Non-pigmented ciliary epithelial cell (primary cell): ENCODE measurements around the gene NDUFS4.
"Not testable (repeated sequence)": the region's sequence is repeated elsewhere in the genome, so short reads cannot be mapped to it uniquely, and the experiment has no call there.

ENCODE experiments used
- DNase-seq: peaks from one replicate; pipeline ENCODE4 v3.0.0-alpha.2; 2010; ENCODE audit warnings: low read depth

The NDUFS4 gene

GRCh38 chr5:53560506-53561191 lies at the start of gene NDUFS4:
Gene NDUFS4 (plus strand): TSS chr5:53560639. CDS start chr5:53560663, 24 bp downstream.
- peak; percentile 78 for DNase-seq

DNA sequence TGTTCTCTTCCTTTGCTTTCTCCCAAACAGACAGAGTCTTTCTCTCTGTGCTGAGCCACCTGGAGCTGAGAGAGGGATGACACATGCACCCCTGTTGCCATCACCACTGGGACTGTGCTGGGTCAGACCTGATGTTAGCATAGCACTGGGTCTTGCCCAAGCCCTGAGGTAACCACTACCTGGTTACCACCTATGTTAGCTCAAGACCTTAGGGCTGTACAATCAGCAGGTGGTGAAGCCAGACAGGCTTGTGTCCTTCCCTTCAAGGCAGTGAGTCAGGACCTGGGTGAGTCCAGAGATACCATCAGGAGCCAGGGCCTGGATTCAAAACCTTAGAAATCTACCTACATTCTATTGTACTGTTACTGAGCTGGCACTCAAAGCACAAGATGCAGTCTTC lies 47.9 kb upstream of the NDUFS4 start:
- DNase-seq, result no peak

GRCh38 chr5:53515988-53516387 lies 44.5 kb upstream of the NDUFS4 start:
- DNase-seq, result no peak

DNA sequence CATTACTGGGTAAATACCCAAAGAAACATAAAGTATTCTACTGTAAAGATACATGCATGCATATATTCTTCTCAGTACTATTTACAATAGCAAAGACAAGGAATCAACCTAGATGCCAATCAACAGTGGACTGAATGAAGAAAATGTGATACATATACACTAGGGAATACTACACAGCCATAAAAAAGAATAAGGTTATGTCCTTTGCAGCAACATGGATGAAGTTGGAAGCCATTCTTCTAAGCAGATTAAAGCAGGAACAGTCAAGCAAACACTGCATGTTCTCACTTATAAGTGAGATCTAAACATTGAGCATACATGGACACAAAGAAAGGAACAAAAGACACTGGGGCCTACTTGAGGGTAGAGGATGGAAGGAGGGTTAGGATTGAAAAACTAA lies 39.6 kb upstream of the NDUFS4 start:
- DNase-seq, result no peak

- DNase-seq, result no peak
Observed at GRCh38 chr5:53537711-53538110, 22.7 kb upstream of the NDUFS4 start.

DNA sequence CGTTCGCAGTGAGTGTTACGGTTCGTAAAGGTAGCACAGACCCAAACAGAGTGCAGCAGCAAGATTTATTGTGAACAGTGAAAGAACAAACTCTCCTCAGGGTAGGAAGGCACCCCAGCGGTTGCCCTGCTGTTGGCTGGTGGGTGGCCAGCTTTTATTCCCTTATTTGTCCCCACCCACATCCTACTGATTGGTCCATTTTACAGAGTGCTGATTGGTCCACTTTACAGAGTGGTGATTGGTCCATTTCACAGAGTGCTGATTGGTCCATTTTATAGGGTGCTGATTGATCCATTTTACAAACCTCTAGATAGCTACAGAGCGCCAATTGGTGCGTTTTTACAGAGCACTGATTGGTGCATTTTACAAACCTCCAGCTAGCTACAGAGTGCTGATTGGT lies 19.7 kb upstream of the NDUFS4 start:
- DNase-seq, result not testable (repeated sequence)

DNA sequence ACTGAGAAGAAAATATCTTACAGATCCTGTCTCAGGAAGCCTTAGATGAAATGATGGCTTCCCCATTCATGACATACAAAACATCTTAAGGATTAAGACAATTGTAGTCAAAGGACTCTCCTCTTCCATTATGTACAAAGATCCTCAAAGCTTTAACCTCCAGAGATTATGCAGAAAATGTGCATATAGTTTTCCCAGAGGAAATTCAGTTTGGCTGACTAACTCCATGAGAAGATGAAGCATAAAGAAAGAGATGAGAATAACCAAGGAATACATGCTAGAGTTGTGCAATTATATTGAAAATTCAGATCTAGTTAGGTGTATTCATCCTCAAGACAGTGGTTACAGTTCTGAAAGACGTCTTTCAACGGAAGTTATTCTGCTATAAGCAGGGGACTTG lies 18.6 kb upstream of the NDUFS4 start:
- no peak for DNase-seq

DNA sequence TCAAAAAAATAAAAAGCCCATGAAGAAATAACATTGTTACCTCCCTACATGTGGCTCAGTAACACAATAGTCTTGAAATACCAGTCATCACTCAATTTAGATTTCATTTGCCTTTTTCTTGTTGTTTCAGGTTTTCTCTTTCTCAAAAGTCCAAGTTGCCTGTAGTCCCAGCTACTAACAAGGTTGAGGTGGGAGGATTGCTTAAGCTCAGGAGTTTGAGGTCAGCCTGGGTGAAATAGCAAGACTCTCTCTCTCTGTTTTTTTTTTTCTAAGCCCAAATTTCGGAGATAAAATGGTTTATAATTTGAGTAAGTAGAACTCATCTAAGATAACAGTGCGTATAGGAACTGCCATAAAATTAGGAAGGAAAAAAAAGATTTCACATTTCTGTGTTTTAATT lies 17.5 kb upstream of the NDUFS4 start:
- DNase-seq, result no peak

GRCh38 chr5:53543401-53543800 lies 17.0 kb upstream of the NDUFS4 start:
- peak; percentile 22 for DNase-seq

DNA sequence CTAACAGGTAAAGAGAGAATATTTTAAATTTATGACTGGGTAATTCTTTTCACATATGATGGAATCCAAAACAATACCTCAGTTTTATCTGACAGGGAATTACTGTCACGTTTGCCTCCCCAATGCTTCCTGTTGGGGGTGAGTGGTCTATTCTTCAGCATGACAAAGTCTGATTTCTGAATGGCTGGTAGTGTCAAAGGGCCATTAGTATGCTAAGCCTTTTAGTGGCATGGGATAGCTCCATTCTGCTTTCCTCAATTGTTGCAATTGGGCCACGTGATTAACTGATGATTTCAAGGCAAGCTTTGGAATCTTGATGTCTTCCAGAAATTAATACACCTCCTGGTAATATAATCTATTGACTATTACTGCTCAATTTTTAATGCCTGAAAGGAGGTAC lies 14.7 kb upstream of the NDUFS4 start:
- no peak for DNase-seq

DNA sequence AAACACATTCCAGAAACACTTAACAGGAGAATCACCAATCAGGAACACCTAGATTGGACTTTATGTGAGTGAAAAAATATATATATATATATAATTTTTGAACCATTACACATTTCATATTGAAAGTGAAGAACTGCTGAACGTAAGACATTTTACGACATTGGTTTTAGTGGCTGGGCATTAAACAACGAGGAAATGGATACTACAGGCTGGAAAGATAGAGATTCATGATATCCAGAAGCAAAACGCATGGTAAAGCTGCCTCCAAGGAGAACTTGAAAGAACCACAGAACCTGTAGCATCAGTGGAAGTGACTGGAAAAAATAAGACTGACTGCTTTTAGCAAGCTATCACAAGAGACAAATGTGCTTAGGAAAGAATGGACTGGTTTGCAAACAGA lies 13.2 kb upstream of the NDUFS4 start:
- DNase-seq, result no peak

DNA sequence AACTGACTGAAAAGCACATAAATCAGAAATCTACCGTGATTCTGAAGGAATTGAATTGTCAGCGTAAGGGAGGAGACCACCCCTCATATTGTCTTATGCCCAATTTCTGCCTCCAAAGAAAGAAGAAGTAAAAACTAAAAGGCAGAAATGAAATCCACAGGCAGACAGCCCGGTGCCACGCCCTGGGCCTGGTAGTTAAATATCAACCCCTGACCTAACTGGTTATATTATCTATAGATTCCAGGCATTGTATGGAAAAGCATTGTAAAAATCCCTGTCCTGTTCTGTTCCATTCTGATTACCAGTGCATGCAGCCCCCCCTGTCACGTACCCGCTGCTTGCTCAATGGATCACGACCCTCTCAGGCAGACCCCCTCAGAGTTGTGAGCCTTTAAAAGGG lies 11.9 kb upstream of the NDUFS4 start:
- not testable (repeated sequence) for DNase-seq

DNA sequence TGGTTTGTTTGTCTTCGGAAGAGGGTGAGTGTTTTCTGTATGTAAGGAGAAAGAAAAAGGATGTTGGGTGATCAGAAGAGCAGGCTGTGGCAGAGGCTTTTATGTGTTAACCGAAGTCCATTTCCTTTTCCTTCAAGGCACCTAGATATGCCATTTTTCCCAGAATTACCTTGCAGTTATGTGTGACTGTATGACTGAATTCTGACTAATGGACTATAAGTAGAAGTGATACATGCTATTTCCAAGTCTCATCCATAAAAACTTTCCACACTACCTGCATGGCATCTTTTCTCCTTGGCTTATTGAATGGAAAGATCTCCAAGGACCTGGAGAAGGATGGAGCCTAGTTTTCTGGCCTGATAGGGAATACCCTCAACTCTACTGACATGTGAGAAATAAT lies 10.6 kb upstream of the NDUFS4 start:
- no peak for DNase-seq

DNA sequence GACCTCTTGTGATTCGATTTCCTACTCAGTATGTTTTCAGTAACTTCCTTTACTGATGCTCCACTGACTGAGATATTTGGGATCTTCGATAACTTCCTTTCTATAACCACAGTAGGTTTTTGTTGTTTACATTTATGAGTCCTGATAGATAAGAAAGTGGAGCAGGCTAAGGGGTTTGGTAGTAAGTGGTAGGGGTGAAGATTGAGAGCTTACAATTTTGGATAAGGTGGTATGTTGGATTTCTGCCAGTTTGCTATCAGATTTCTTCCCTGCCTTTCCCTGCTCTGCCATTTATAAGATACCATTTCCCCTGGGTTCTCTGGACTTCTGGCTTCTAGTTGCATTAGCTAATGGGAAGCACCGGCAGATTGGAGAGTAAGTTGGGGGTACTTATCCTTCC lies 7.9 kb upstream of the NDUFS4 start:
- DNase-seq, result no peak

- DNase-seq, result no peak
Observed at GRCh38 chr5:53554444-53554843, 6.0 kb upstream of the NDUFS4 start.

GRCh38 chr5:53555160-53555559 lies 5.3 kb upstream of the NDUFS4 start:
- no peak for DNase-seq

GRCh38 chr5:53556001-53556400 lies 4.4 kb upstream of the NDUFS4 start:
- DNase-seq, result no peak

DNA sequence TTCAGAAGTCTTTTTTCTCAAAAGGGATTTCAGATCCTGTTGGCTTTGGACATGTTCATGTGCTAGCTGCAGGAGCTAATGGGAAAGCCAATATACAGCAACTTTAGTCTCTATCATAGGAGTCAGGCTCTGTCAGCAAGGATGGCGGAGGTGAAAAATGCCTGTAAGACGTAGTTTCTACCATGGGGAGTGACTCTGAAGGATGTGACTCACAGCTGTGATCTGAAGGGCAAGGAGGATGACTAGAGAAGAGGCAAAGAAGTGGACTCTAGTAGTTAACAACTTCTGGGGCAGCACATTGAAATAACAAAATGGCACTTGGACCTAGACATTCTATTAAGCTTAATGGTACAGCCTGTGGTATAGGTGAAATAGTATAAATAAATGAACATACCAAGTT lies 3.1 kb upstream of the NDUFS4 start:
- DNase-seq, result no peak

DNA sequence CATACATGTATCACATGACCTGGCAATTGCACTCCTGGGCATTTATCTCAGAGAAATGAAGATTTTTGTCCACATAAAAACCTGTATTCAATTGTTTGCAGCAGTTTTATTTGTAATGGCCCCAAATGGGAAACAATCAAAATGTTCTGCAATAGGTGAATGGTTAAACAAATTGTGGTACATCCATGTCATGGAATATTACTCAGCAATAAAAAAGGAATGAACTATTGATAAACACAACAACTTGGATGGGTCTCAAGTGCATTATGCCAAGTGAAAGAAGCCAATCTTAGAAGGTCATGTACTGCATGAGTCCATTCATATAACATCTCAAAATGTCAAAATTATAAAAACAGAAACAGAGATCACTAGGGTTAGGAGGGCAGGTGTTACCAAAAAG lies 1.5 kb upstream of the NDUFS4 start:
- DNase-seq, result no peak

GRCh38 chr5:53560028-53560427 lies 411 bp upstream of the NDUFS4 start:
- DNase-seq, result no peak

GRCh38 chr5:53568401-53568800 lies 8.0 kb downstream of the NDUFS4 start:
- no peak for DNase-seq

DNA sequence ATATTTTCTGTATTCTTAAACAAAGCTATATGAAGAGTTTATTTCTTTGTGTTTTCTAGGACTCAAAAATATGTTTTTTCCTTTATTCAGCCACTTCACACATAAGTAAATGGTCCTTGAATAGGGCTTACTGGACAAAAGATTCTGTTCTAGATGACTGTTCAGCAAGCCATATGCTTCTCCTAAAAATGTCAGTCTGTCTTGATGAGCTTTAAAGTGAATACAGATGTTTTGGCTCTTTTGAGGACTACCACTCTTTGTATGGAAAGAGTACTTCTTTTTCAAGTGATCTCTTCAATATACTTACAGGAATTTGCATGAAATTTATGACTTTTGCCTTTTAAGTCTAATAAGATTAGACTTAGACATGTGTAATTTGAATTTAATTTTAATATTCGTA lies 8.4 kb downstream of the NDUFS4 start:
- no peak for DNase-seq

GRCh38 chr5:53569453-53569852 lies 9.0 kb downstream of the NDUFS4 start:
- no peak for DNase-seq

DNA sequence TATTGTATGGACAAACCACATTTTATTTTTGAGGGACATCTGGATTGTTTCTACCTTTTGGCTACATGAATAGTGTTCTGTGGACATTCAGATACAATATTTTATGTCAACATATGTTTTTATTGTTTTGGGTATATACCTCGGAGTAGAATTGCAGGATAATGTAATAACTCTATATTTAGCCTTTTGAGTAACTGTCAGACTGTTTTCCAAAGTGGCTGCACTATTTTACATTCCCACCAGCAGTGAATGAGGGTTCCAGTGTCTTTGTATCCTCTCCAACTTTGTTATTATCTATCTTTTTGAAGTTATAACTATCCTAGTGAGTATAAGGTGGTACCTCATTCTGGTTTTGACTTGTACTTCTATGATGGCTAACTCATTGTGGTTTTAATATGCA lies 11.0 kb downstream of the NDUFS4 start:
- DNase-seq, result no peak

GRCh38 chr5:53575101-53575500 lies 14.7 kb downstream of the NDUFS4 start:
- DNase-seq, result no peak
